GM18511 (cell line): Measurements from ENCODE around the gene ADAM12.
A peak's percentile ranks its signal among the peaks of the same experiment; 100 is the strongest.
"Not testable (repeated sequence)": the region's sequence is repeated elsewhere in the genome, so short reads cannot be mapped to it uniquely, and the experiment has no call there.

Experiments used
- ATAC-seq: cut with Tn5 transposase; IDR thresholded peaks from one replicate; pipeline ENCODE4 v1.9.1; 2021; ENCODE audit warnings: mild to moderate bottlenecking, moderate library complexity; ENCODE audit not compliant: unreplicated experiment

Gene ADAM12

DNA sequence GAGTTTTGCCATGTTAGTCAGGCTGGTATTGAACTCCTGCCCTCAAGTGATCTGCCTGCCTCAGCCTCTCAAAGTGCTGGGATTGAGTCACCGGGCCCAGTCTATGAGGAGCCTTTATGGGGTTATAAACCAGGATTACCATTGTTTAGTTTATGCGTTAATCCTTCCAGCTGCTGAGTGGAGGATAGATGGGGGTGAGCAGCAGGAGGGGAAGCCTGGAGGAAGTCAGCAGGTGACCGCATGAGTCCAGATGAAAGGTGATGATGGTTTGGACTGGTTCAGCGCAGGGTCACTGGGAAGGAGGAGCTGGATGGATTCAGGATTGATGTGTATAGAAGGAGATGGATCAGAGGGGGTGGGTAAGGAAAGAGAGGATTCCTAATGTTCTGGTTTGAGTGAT is 197.1 kb downstream of the ADAM12 start:
- no peak for ATAC-seq

DNA sequence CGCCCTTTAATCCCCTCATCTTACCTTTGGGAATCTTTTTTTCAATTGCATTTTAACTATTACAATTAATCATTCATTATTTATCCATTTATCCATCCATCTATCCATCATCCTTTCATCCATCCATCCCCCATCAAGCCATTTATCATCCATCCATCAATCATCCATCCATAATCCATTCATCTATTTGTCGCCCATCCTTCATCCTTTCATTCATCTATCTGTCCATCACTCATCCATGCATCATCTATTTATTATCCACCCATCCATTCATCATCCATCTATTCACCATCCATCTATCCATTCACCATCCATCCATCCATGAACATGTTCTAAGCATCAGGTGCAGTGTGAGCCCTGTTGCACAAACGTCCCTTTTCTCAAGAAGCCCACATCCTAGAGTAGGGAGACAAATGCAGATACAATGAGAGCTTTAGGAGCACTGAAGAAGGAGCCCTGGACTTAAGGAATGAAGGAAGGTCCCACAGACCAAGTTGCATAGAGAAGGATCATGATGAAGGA is 199.5 kb downstream of the ADAM12 start:
- ATAC-seq, result no peak

DNA sequence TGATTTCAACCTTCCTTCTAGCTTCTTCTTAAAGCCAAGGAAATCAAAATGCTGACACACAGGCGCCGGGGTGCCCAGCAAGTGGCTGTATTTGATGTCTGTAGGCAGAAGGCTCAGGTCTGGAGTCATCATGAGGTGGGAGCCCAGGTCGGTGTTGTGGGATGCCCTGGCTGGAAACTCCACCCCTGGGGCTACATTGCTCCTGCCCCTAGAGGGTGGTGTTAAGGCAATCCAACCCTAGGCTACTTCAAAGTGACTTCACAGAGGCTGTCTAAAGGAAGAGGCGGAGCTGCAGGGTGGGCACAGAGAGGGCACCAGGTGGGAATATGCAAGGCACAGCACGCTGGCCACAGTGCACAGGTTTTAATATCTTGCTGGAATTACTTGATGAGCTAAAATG is 200.9 kb downstream of the ADAM12 start:
- no peak for ATAC-seq

DNA sequence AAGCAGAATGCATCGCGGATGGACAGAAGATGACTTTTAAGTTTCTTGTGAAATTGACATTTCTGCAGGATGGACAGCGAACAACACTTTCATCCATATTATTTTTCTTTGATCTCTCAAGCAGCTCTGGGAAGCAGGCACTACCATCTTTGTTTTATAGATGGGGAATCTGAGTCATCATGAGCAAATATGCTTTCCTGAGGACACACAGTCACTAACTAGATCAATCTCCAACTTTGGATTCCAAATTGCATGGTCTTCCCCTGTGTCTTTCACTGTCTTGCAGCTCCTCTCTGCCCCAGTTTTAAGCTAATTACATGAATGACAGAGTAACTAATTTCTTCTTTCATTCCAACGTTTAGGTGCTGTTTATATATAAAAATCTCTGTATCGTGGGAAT is 201.5 kb downstream of the ADAM12 start:
- ATAC-seq, result no peak

DNA sequence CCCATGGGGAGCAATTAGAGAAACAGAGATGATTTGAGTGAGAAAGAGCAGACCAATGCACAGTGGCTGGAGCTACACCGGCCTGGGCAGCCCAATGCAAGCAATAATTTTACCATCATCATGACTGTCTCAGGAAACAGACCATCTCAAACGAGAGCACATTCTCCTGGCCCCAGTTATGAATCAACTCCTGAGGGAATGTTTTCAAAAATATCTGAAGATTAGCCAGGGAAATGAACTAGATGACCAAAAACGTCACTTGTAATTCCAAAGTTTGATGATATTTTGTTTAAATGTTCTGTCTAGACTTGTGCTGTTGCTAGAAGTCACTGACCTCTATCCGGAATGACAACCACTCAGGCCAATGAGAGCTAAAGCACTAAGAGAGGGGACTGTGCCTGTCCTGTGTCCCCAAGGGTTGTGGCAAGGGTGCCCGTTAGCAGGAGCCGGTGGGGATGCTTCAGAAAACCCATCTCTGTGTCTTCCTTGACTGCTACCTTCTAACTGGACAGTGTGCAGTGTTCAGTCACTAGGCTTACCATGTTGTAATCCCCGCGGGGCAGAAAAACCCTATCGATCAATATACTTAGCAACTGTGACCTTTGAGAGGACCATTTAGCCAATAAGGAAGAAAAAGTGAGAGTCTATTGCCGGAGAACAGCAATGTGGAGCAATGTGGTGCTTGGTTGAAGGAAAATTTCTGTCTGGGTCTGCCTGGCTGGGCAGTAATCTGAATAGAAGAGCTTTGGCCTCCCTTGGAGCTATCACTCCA is 202.4 kb downstream of the ADAM12 start:
- ATAC-seq, result no peak

DNA sequence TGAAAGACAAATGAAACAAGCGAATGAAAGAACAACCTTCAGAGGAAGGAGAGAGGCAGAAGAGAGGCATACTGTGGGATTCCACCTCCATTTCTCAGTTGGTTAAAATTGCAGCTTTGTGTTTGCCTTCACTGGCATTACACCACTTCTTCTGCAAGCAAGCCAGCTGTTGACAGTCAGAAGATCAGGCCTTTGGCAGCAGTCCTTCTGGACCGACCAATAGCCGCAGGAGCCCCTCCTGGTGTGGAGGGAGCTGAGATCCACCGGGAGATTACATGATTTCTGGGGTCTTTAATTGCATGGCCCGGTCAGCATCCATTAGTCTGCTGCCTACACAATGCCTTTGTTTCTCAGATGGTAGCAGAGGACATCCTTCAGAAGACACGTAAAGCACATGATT is 206.7 kb downstream of the ADAM12 start:
- no peak for ATAC-seq

DNA sequence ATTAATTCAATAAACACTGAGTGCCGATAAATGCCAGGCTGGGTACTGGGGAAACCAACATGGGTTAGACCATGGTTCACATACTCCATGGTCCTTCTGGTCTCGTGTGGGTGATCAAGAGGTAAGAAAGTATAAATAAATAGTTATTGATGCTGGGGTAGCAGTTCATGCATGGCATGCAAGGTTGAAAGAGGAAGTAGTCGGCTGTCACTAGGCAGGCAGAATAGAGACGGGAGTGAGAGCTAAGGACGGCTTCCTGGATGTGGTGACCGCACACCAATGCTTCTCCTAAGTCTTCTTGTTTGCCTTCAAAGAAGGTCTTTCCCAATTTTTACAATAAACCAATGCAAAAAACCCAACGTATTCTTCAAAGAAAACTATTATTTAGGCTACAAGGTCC is 208.6 kb downstream of the ADAM12 start:
- peak; percentile 84 for ATAC-seq

DNA sequence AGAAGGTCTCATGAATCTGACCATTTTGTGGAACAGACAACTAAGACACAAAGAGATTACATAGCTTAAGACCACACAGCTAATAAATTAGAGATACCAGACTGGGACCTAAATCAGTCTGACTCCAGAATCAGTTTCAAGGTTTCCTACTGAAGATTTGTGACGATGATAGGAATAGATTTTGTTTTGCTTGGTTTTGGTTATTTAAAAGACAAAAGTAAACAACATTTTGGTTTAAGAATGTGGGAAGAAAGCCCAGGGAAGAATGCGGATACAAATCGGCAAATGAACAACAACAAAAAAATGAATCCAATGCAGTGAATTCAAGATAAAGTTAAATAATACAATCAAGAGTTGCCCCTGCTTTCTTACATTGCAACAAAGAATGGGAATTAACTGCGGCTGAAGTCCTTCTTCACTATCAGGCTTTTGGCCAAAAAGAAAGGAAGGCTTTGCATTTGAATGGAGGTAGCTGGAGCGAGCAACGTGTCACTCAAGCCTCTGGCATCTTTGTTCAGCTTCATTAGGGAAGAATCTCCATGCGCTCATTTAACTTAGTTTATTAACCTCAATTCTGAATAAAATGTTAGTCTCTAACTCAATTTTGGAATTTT is 210.8 kb downstream of the ADAM12 start:
- ATAC-seq, result no peak

DNA sequence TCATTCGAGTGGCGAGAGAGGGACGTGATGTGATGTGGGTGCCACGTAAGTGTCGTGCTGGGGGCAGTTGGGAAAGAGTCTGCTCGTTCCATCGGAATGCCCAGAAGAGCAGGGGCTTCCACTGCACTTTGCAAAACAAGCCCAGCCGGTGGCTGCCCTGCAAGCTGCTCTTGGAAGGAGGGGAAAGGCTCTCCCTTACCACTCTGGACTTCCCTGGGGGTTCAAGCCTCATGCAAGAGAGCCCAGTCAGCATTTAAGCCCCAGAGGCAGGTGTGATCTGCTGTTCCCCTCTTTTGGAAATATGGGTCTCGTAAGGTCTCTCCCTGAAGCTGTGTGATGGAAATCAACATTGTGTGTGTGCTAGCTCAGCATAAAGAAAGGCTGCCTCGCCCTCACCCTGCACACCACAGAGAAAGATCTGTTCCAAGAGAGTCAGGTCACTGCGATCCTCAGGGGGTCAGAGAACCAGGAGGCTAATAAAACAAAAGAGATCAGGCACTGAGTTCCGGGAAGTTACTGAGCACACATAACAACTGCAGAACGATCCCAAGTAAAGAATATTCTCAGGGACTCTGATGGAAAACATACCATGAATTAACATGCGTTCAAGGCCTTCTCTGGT is 212.5 kb downstream of the ADAM12 start:
- no peak for ATAC-seq

DNA sequence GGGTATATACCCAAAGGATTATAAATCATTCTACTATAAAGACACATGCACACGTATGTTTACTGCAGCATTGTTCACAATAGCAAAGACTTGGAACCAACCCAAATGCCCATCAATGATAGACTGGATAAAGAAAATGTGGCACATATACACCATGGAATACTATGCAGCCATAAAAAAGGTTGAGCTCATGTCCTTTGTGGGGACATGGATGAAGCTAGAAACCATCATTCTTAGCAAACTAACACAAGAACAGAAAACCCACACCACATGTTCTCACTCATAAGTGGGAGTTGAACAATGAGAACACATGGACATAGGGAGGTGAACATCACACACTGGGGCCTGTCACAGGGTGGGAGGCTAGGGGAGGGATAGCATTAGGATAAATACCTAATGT is 215.5 kb downstream of the ADAM12 start:
- ATAC-seq, result not testable (repeated sequence)

DNA sequence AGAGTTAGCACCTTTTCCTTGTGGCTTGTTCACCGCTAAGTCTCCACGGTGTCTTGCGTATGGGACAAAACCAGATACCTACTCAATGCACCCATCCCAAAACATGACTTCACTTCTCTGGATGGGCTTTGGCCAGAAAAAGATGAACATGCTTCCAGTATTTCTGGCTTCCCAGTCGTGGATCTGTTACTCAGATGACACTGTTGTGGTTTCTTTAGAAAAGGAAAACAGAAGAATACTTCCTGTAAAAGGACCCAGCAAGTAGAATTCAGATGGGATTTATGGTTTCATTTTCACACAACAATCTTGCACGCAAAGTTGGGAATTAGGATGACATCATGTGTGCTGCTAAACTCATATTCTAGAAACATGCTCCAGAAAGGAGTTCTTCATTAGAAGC is 216.7 kb downstream of the ADAM12 start:
- ATAC-seq, result no peak

DNA sequence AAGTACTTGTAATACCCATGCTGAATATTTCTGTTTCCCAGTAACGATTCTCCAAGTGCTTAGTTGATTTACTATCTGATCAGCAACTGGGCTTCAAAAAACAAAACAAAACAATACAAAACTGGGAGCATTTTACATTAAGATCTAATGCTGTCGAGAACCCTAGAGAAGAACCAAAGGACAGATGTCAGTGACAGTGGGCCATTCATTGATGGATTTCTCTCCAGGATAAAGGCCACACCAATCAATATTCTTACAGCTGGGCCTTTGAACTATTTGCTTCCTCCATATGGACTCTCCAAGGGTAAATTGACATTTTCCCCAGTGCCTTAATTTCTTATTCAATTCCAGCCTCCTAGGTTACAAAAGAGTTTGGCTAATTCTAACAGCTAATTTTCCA is 217.5 kb downstream of the ADAM12 start:
- no peak for ATAC-seq

DNA sequence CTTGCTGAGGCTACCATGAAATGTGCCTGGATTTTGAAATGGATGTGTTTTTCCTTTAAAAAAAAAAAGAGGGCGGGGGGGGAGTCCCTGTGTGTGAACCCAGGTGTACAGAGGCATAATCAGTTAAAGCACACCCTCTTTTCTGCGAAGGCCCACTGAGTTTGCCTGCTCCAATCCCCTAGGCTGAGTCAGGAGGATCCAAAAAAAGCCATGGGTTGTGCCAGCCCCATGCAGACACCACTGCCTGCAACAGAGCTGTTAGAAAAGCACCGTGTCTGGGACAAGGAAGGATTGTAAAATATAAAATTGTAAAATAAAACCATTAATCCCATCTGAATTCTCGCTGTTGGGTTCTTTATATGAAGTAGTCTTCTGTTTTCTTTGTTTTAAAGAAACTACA is 217.9 kb downstream of the ADAM12 start:
- no peak for ATAC-seq

DNA sequence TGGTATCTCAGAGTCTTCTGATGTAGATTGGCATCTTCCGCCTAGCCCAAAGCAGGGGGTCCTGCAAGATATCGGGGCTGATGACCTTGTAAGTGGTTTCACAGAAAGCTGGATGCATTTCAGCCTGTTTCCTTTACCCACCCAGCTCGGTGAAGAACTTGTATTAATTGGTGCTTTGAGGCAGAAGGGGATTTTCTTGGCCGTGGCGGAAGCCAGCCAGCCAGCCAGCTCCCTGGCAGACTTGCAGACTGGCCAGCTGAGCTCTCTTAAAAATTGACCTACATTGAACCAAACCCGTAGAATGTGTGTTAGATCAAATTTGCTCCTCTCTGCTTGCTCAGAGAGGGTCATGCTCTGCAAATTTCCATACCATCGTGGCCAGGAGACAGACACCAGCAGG is 218.4 kb downstream of the ADAM12 start:
- ATAC-seq, result no peak

DNA sequence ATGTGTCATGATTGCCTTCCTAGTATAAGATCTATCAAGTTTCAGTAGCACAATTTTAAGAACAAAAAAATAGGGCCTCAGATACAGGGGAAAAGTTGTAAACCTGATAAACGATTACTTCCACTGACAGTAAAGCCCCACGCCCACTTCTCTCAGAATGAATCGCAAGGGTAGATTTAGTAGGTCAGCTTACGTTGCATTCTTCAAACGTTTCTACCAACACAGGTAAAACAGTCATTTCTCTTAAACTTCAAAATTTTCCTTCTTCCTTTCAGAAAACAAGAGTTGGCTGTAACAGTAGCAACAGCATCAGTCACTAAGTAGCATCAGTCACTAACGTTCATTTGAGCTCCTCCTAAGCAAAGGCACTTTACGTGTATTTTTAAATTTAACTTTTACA is 221.5 kb downstream of the ADAM12 start:
- no peak for ATAC-seq

DNA sequence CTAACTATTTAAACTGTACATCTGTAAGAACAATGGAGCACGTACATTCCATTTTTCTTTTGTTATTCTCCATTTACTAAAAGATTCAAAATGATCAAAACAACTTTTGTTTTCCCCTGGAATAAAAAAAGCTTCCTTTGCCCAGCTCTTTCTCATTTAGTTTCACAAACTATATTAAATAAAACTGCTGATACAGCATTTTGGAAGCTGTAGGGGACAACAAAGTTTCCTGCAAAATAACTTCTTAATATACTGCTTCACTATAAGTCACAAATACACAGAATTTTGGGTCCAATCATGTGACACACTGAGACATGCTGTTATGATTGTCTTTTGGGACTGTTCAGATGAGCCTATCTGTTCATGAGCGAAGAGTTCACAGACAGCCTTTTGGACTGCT is 222.4 kb downstream of the ADAM12 start:
- ATAC-seq, result no peak

DNA sequence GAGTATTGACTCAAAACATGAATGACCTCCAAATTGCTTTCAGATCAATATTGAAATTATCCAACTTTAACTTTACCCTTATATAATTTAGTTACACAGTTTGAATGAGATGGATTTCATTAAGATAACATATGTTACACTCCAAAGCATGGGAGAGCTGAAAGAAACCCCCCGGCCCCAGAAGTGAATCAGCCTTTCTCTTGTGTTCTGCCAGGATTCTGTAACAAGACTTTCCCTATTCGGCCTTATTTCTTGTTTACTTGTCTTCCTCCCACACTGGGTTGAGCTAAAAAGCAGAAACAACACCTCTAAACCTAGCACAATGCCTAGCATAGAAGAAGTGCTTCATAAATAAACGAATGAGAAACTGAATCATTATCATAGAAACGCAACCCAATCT is 224.8 kb downstream of the ADAM12 start:
- no peak for ATAC-seq

DNA sequence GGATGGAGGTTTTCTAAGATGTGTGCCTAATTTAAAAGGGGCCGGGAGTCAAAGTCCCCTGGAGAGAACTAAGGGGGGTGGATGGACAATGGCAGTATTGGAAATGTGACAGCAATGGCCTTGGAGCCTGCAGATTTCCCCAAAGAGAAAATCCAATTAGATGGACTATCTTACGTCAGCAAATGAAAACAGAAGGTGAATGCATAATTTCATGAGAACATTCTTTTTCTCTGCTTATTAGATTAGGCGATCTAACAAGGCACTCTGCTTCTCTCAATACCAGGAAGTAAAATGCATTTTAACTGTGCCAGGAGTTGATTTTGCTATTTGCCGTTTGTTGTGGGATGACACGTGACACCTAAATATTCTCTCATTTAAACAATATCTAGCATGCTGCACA is 226.6 kb downstream of the ADAM12 start:
- no peak for ATAC-seq

DNA sequence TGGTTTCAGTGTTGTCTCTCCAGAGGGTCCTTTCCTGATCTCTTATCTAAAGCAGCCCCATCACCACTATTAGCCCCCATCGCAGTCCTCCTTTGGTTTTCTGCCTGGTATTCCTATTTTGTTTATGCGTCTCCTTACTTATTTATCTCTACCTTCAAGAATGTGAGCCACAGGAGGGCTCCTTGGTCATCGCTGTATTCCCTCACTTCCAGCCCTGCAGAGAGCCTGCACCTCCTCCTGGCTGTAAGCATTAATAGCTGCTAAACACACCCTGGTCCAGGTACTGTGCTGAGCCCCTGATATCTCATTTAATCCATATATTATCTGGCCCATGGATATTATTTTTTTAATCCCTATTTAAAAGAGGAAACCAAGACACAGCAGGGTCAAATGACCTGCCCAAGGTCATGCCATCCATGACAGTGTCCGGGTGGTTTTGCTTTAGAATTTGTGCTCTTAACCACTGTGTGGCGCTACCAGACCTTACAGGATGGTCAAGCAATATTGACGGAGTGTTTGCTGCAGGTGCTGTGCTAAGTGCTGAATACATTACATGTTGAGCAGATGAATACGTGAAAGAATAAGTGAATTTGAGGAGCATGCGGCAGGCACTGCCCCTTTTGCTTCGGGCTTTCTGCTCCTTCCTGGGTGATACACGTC is 227.2 kb downstream of the ADAM12 start:
- ATAC-seq, result no peak

DNA sequence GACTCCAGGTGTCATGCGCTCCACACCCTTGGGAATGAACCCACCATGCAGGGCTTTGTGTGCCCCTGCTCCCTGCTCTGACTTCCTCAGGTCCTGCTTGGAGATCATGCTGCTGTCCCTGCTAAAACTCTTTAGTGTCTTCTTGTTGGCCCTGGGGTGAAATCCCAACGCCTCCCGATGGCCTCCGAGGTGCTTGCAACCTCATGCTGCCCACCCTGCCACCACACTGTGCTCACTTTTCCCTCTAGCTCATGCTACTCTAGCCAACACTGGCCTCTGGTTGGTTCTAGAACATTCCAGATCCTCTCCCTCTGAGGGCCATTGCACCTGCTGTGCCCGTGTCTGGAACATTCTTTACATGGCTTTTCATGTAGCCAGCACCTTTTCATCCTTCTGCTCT is 227.7 kb downstream of the ADAM12 start:
- no peak for ATAC-seq

DNA sequence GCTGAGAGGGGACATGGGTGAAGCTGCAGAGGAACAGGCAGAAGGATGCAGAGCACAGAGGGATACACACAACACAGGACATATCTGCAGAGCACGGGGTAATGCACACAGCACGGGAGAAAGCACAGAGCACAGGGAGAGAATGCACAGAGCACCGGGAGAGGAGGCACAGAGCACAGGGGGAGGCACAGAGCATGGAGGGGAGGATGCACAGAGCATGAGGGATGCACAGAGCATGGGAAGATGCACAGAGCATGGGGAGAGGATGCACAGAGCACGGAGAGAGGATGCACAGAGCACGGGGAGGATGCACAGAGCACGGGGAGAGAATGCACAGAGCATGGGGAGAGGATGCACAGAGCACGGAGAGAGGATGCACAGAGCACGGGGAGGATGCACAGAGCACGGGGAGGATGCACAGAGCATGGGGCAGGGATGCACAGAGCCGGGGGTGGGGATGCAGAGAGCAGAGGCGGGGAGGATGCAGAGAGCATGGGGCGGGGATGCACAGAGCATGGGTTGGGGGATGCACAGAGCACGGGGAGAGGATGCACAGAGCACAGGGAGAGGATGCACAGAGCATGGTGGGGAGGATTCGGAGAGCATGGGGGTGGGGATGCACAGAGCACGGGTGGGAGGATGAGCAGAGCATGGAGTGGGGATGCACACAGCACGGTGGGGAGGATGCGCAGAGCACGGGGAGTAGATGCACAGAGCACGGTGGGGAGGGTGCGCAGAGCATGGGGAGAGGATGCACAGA is 230.0 kb downstream of the ADAM12 start:
- no peak for ATAC-seq
